B cell (primary cell): Measurements from ENCODE around the gene PLEKHA5. TPM values are rescaled to one million over a fixed set of nuclear protein-coding genes. Genes with fewer than 3 reads are reported as not detected.
"Not testable (repeated sequence)": the region's sequence is repeated elsewhere in the genome, so short reads cannot be mapped to it uniquely, and the experiment has no call there.

Experiments used
- ATAC-seq: fragments of 200-7000 bp; cut with Tn5 transposase; one replicate; pipeline ENCODE4 v1.10.0; 2021; ENCODE audit warnings: low read depth, mild to moderate bottlenecking, moderate number of reproducible peaks, moderate library complexity
- CTCF ChIA-PET: fragments of 350-600 bp; sonication (Branson Sonifier 250); formaldehyde crosslinking; loops from one replicate; lab custom pipeline; 2021; ENCODE audit warnings: antibody characterized with exemption, inconsistent platforms; lab: Charles Lee
- POLR2A ChIA-PET: fragments of 350-600 bp; sonication (Branson Sonifier 250); formaldehyde crosslinking; loops from one replicate; lab custom pipeline; 2021; ENCODE audit warnings: antibody characterized with exemption; lab: Charles Lee
- DNase-seq: peaks from one replicate; pipeline ENCODE4 v3.0.0; 2013
- H2AFZ ChIP-seq: 2 replicates; pipeline ENCODE4 v1.6.1; 2012; ENCODE audit warnings: mild to moderate bottlenecking, low read depth, low read length; ENCODE audit not compliant: insufficient read depth, poor library complexity, severe bottlenecking
- H3K27ac ChIP-seq, 2 donors: 1 replicate in 1 of 2; 2 replicates in 1 of 2; pipeline ENCODE4 v1.5.1; 2012 to 2013; ENCODE audit warnings: low read length in 2 of 2, mild to moderate bottlenecking in 2 of 2, moderate library complexity in 1 of 2
- H3K27me3 ChIP-seq, 4 experiments: fragments of 200-600 bp in 1 of 4; sonication (generic) in 1 of 4; replicated peaks in 1 of 4; 1 replicate in 2 of 4; 2 replicates in 2 of 4; pipeline versions ENCODE4 v1.6.1 to v1.7.0; 2013 to 2016; ENCODE audit warnings: low read length in 3 of 4, mild to moderate bottlenecking in 2 of 4, mixed read lengths in 1 of 4, moderate library complexity in 1 of 4; ENCODE audit not compliant: insufficient read depth in 4 of 4, control insufficient read depth in 3 of 4; ENCODE audit errors: control extremely low read depth in 1 of 4
- H3K36me3 ChIP-seq, 2 experiments: replicated peaks in 1 of 2; 1 replicate in 1 of 2; 2 replicates in 1 of 2; pipeline versions ENCODE4 v1.6.1 to v1.7.1; 2013; ENCODE audit warnings: low read length in 1 of 2; ENCODE audit not compliant: insufficient read depth in 2 of 2, control insufficient read depth in 1 of 2; ENCODE audit errors: control extremely low read depth in 1 of 2, extremely low read depth in 1 of 2
- H3K4me1 ChIP-seq, 2 donors: fragments of 200-600 bp in 1 of 2; sonication (generic) in 1 of 2; 1 replicate in 1 of 2; 2 replicates in 1 of 2; pipeline versions ENCODE4 v1.5.1 to v1.6.1; 2013 to 2017; ENCODE audit warnings: low read length in 2 of 2; ENCODE audit not compliant: control insufficient read depth in 2 of 2, insufficient read depth in 2 of 2
- H3K4me2 ChIP-seq: replicated peaks from 2 replicates; pipeline ENCODE3; 2012; ENCODE audit warnings: mild to moderate bottlenecking, low read depth, low read length; ENCODE audit not compliant: poor library complexity, severe bottlenecking
- H3K4me3 ChIP-seq, 5 experiments: fragments of 200-600 bp in 1 of 5; sonication (generic) in 1 of 5; 1 replicate in 3 of 5; 2 replicates in 2 of 5; pipeline versions ENCODE4 v1.5.1 to v1.7.0; 2011 to 2016; ENCODE audit warnings: low read length in 4 of 5, mild to moderate bottlenecking in 4 of 5, low read depth in 2 of 5, control low read depth in 1 of 5, moderate library complexity in 1 of 5; ENCODE audit not compliant: insufficient read depth in 1 of 5; ENCODE audit errors: control extremely low read depth in 1 of 5, extremely low read depth in 1 of 5
- H3K79me2 ChIP-seq: fragments of 200-600 bp; sonication (generic); one replicate; pipeline ENCODE4 v1.6.0; 2016; ENCODE audit warnings: low read length; ENCODE audit not compliant: control insufficient read depth, insufficient read depth
- H3K9ac ChIP-seq: fragments of 200-600 bp; sonication (generic); 2 replicates; pipeline ENCODE4 v1.6.1; 2017; ENCODE audit warnings: mild to moderate bottlenecking, low read length, moderate library complexity
- H3K9me3 ChIP-seq, 3 donors: one replicate each; pipeline versions ENCODE4 v1.6.1 to v1.7.1; 2013; ENCODE audit warnings: low read length in 2 of 3; ENCODE audit not compliant: control insufficient read depth in 2 of 3, insufficient read depth in 1 of 3; ENCODE audit errors: control extremely low read depth in 1 of 3
- H4K20me1 ChIP-seq: 2 replicates; pipeline ENCODE4 v1.6.0; 2012; ENCODE audit warnings: mild to moderate bottlenecking, low read length; ENCODE audit not compliant: insufficient read depth, control insufficient read depth, poor library complexity, severe bottlenecking
- H3K27ac Mint-ChIP-seq: one replicate; pipeline ENCODE4 v1.8.0; 2021; ENCODE audit warnings: mixed read lengths
- H3K27me3 Mint-ChIP-seq: one replicate; pipeline ENCODE4 v1.8.0; 2021; ENCODE audit warnings: mixed read lengths
- H3K4me1 Mint-ChIP-seq: one replicate; pipeline ENCODE4 v1.8.0; 2021; ENCODE audit warnings: mixed read lengths
- H3K4me3 Mint-ChIP-seq: one replicate; pipeline ENCODE4 v1.8.0; 2021; ENCODE audit warnings: mixed read lengths
- H3K9me3 Mint-ChIP-seq: one replicate; pipeline ENCODE4 v1.8.0; 2022; ENCODE audit warnings: mixed read lengths; ENCODE audit not compliant: insufficient read depth
- CTCF ChIP-seq: fragments of 200-600 bp; IDR thresholded peaks from one replicate; pipeline ENCODE4 v1.8.0; 2022; ENCODE audit warnings: antibody characterized with exemption, mild to moderate bottlenecking
- EZH2 ChIP-seq: IDR thresholded peaks from 2 replicates; pipeline ENCODE4 v1.6.1; 2012; ENCODE audit warnings: borderline replicate concordance, low read depth, mild to moderate bottlenecking, moderate library complexity, low read length; ENCODE audit not compliant: insufficient read depth, poor library complexity, severe bottlenecking
- WGBS: methylation state at CpG from one replicate; pipeline ENCODE4 v1.1.5; 2013; ENCODE audit warnings: missing lambda C conversion rate; ENCODE audit not compliant: insufficient coverage; 5-methylcytosine and 5-hydroxymethylcytosine counted together
- intact Hi-C: fragments of 100-400 bp; cut with micrococcal nuclease; formaldehyde crosslinking; loops from one replicate; pipeline ENCODE4 v1.10.0; 2022
- polyA plus RNA-seq: library from polyadenylated mRNA; depleted of rRNA; stranded (reverse); fragments of >200 nt; gene quantifications from 2 replicates; pipeline ENCODE4 v1.2.3, GENCODE V29; 2012
- total RNA-seq, 2 donors: library from RNA; stranded (reverse); fragments of 120-200 nt in 1 of 2; gene quantifications; 1 replicate in 1 of 2; 2 replicates in 1 of 2; pipeline versions ENCODE4 v1.2.3 to v1.2.4, GENCODE V29; 2013 to 2022

PLEKHA5 gene
- total and polyA plus RNA-seq, 2 donors (not counting 1 experiment from before 2014, with no cell fraction given): 0.03 to 0.22 TPM

- no peak overlapping the region for H3K9ac ChIP-seq
- H3K27me3 Mint-ChIP-seq: peaks cover 3% of the 10 kb centered on the region
- no peak for DNase-seq
- H3K27ac ChIP-seq: no peak overlapping the region
- intact Hi-C loops: no loop called here
- H3K36me3 ChIP-seq: no peaks in the 10 kb centered on the region
- no CpG with 5 or more reads among the region's 2 CpGs for WGBS
- H3K9me3 Mint-ChIP-seq: no peaks in the 10 kb centered on the region
- H3K4me1 ChIP-seq: no peaks in the 10 kb centered on the region
- H3K4me3 ChIP-seq: no peak overlapping the region
- H3K27me3 ChIP-seq: no peaks in the 10 kb centered on the region
- H2AFZ ChIP-seq: no peak overlapping the region
- no peaks in the 10 kb centered on the region for H3K79me2 ChIP-seq
- no peaks in the 10 kb centered on the region for H3K9me3 ChIP-seq
- POLR2A ChIA-PET: no interaction called here
- no peaks in the 10 kb centered on the region for H3K4me1 Mint-ChIP-seq
- H3K4me3 Mint-ChIP-seq: no peak overlapping the region
- TF ChIP-seq EZH2 (no peak), CTCF (no peak)
- H3K4me2 ChIP-seq: no peak overlapping the region
- H4K20me1 ChIP-seq: no peaks in the 10 kb centered on the region
- H3K27ac Mint-ChIP-seq: no peak overlapping the region
- ATAC-seq: no peak
- CTCF ChIA-PET: no interaction called here
Measured at GRCh38 chr12:19388131-19388549, 258.6 kb downstream of the PLEKHA5 start.

- Histone ChIP-seq H3K79me2 (no peaks in the 10 kb centered on the region), H4K20me1 (no peaks in the 10 kb centered on the region), H3K4me1 (no peaks in the 10 kb centered on the region), H3K36me3 (no peaks in the 10 kb centered on the region), H3K27ac (no peak overlapping the region), H3K4me3 (no peak overlapping the region), H3K4me2 (no peak overlapping the region), H3K9me3 (no peaks in the 10 kb centered on the region), H3K9ac (no peak overlapping the region), H3K27me3 (no peaks in the 10 kb centered on the region), H2AFZ (no peak overlapping the region)
- TF ChIP-seq EZH2 (no peak), CTCF (no peak)
- Mint-ChIP-seq H3K27me3 (peaks cover 3% of the 10 kb centered on the region), H3K4me1 (no peaks in the 10 kb centered on the region), H3K27ac (no peak overlapping the region), H3K4me3 (no peak overlapping the region), H3K9me3 (no peaks in the 10 kb centered on the region)
- no peak for ATAC-seq
- DNase-seq: no peak
- intact Hi-C loops: no loop called here
- ChIA-PET CTCF (no interaction called here), POLR2A (no interaction called here)
- 100% methylated on average over 1 of the region's 3 CpGs for WGBS
Measured at GRCh38 chr12:19390051-19390598, 260.6 kb downstream of the PLEKHA5 start.

- H2AFZ ChIP-seq: not testable (repeated sequence)
Measured at GRCh38 chr12:19392644-19393043, 263.1 kb downstream of the PLEKHA5 start.

More at GRCh38 chr12:19392644-19393043, 263.1 kb downstream of the PLEKHA5 start:
- ATAC-seq, H3K4me3 ChIP-seq, POLR2A ChIA-PET, H4K20me1 ChIP-seq, H3K79me2 ChIP-seq, CTCF ChIA-PET, H3K36me3 ChIP-seq, H3K27ac ChIP-seq, H3K4me2 ChIP-seq, H3K9me3 Mint-ChIP-seq, H3K9me3 ChIP-seq, H3K27ac Mint-ChIP-seq, H3K27me3 ChIP-seq, H3K27me3 Mint-ChIP-seq, intact Hi-C loops, DNase-seq, H3K4me3 Mint-ChIP-seq, H3K4me1 ChIP-seq, H3K9ac ChIP-seq, H3K4me1 Mint-ChIP-seq: not testable (repeated sequence)
- WGBS: 100% methylated on average over 1 of the region's 8 CpGs
